ENCODE data around the gene TMEM221. TPM values are rescaled to one million over a fixed set of nuclear protein-coding genes. Genes with fewer than 3 reads are reported as not detected.
A peak's percentile ranks its signal among the peaks of the same experiment; 100 is the strongest.

The TMEM221 gene
- polyA plus RNA-seq, 1 donor: 1.5 TPM

GRCh38 chr19:17441241-17442021 is 7.0 kb downstream of the TMEM221 start:
- no peak for DNase-seq

GRCh38 chr19:17436874-17437267 is 11.6 kb downstream of the TMEM221 start:
- DNase-seq: no peak

- DNase-seq: no peak
Observed at GRCh38 chr19:17436094-17436873, 12.2 kb downstream of the TMEM221 start.

GRCh38 chr19:17435218-17435617 is 13.2 kb downstream of the TMEM221 start:
- DNase-seq: no peak

GRCh38 chr19:17431417-17431816 is 17.1 kb downstream of the TMEM221 start:
- DNase-seq: no peak

- no peak for DNase-seq
Observed at GRCh38 chr19:17429641-17430113, 18.8 kb downstream of the TMEM221 start.

- no peak for DNase-seq
Observed at GRCh38 chr19:17424743-17425365, 23.6 kb downstream of the TMEM221 start.

GRCh38 chr19:17423429-17424208 is 24.8 kb downstream of the TMEM221 start:
- no peak for DNase-seq

GRCh38 chr19:17421942-17422341 is 26.5 kb downstream of the TMEM221 start:
- DNase-seq: no peak

GRCh38 chr19:17420475-17420924 is 28.0 kb downstream of the TMEM221 start:
- DNase-seq: no peak

- peak; percentile 100 for DNase-seq
Observed at GRCh38 chr19:17419621-17420474, 28.6 kb downstream of the TMEM221 start, which contains the start of gene MVB12A. MVB12A (plus strand) TSS chr19:17420047; CDS start chr19:17420136, 89 bp downstream.

GRCh38 chr19:17419154-17419620 is 29.3 kb downstream of the TMEM221 start:
- no peak for DNase-seq

- no peak for DNase-seq
Observed at GRCh38 chr19:17418710-17419109, 29.8 kb downstream of the TMEM221 start.

- DNase-seq: no peak
Observed at GRCh38 chr19:17415121-17415520, 33.3 kb downstream of the TMEM221 start.

- DNase-seq: no peak
Observed at GRCh38 chr19:17414097-17414496, 34.4 kb downstream of the TMEM221 start.

- no peak for DNase-seq
Observed at GRCh38 chr19:17411801-17412200, 36.7 kb downstream of the TMEM221 start.

- DNase-seq: no peak
Observed at GRCh38 chr19:17409990-17410389, 38.5 kb downstream of the TMEM221 start.

- no peak for DNase-seq
Observed at GRCh38 chr19:17406887-17407196, 41.6 kb downstream of the TMEM221 start.

- DNase-seq: no peak
Observed at GRCh38 chr19:17406046-17406886, 42.2 kb downstream of the TMEM221 start.

Measured in hindlimb muscle (tissue), 1 donor.